ENCODE measurements around the gene STX5. TPM values are rescaled to one million over a fixed set of nuclear protein-coding genes. Genes with fewer than 3 reads are reported as not detected.

The STX5 gene
- total and polyA plus RNA-seq, 7 donors, result 16.0 to 24.6 (median 21.0) TPM

GRCh38 chr11:62854825-62855570 lies 23.1 kb upstream of the STX5 start:
- Histone ChIP-seq H3K9me3 (no peaks in the 10 kb centered on the region), H3K36me3 (ENCODE audit: insufficient read depth in 1 of 2, low read depth in 1 of 2) (peaks cover 14 to 43% of the 10 kb centered on the region in 2 donors), H3K27me3 (ENCODE audit: insufficient read depth in 3 of 3, low read length in 2 of 3) (no peaks in the 10 kb centered on the region), H3K4me3 (peak overlapping the region; percentile 91), H3K4me1 (peaks cover 23% of the 10 kb centered on the region), H3K27ac (peak overlapping the region; percentile 89)
- intact Hi-C loops (cut with DNase I), result loop anchor here in 1 of 2 donors (10.0 kb wide), 1 partner anchor 280 kb away; the partner anchor contains the start of gene EEF1G
- no peak for TF ChIP-seq CTCF (IDR thresholded peaks at IDR 0.05)
- WGBS, 3 donors, result 3 to 4% (median 3%) methylated on average over 15 of the region's 15 CpGs
- DNase-seq, result no peak
- ATAC-seq, result peak in 3 of 4 donors; percentile 0 to 45 (median 33)

- Histone ChIP-seq H3K9me3 (no peaks in the 10 kb centered on the region), H3K4me3 (peak overlapping the region; percentile 91), H3K36me3 (ENCODE audit: insufficient read depth in 1 of 2, low read depth in 1 of 2) (peaks cover 14 to 43% of the 10 kb centered on the region in 2 donors), H3K27ac (peak overlapping the region; percentile 89), H3K4me1 (peaks cover 23% of the 10 kb centered on the region), H3K27me3 (ENCODE audit: insufficient read depth in 3 of 3, low read length in 2 of 3) (no peaks in the 10 kb centered on the region)
- DNase-seq (no peak), ATAC-seq (no peak)
- WGBS, 3 donors, result 16% methylated on average over 8 of the region's 8 CpGs
- intact Hi-C loops (cut with DNase I), result loop anchor here in 1 of 2 donors (10.0 kb wide), 1 partner anchor 279 kb away; the partner anchor contains the start of gene EEF1G
- no peak for TF ChIP-seq CTCF (IDR thresholded peaks at IDR 0.05)
These were observed 22.4 kb upstream of the STX5 start for GRCh38 chr11:62854013-62854824.

GRCh38 chr11:62853279-62853965 lies 21.6 kb upstream of the STX5 start:
- ATAC-seq, result no peak
- no peak for TF ChIP-seq CTCF (IDR thresholded peaks at IDR 0.05)
- peak overlapping the region; percentile 91 for H3K4me3 ChIP-seq
- peaks cover 23% of the 10 kb centered on the region for H3K4me1 ChIP-seq
- H3K27me3 ChIP-seq (ENCODE audit: insufficient read depth in 3 of 3, low read length in 2 of 3), result no peaks in the 10 kb centered on the region
- peaks cover 14 to 43% of the 10 kb centered on the region in 2 donors for H3K36me3 ChIP-seq (ENCODE audit: insufficient read depth in 1 of 2, low read depth in 1 of 2)
- H3K9me3 ChIP-seq, result no peaks in the 10 kb centered on the region
- H3K27ac ChIP-seq, result no peak overlapping the region
- no peak for DNase-seq
- 64 to 70% (median 67%) methylated on average over 7 of the region's 7 CpGs for WGBS, 3 donors
- intact Hi-C loops (cut with DNase I), result loop anchor here in 1 of 2 donors (10.0 kb wide), 1 partner anchor 279 kb away; the partner anchor contains the start of gene EEF1G

- H3K9me3 ChIP-seq, result no peaks in the 10 kb centered on the region
- no peak for DNase-seq
- intact Hi-C loops (cut with DNase I), result loop anchor here in 1 of 2 donors (10.0 kb wide), 1 partner anchor 278 kb away; the partner anchor contains the start of gene EEF1G
- no peak overlapping the region for H3K27ac ChIP-seq
- no peak for ATAC-seq
- H3K4me3 ChIP-seq, result peak overlapping the region; percentile 91
- H3K4me1 ChIP-seq, result peaks cover 23% of the 10 kb centered on the region
- no peaks in the 10 kb centered on the region for H3K27me3 ChIP-seq (ENCODE audit: insufficient read depth in 3 of 3, low read length in 2 of 3)
- H3K36me3 ChIP-seq (ENCODE audit: insufficient read depth in 1 of 2, low read depth in 1 of 2), result peaks cover 14 to 43% of the 10 kb centered on the region in 2 donors
- no peak for TF ChIP-seq CTCF (IDR thresholded peaks at IDR 0.05)
These were observed 20.8 kb upstream of the STX5 start for GRCh38 chr11:62852523-62853188.
